NT2/D1 (cell line): ENCODE data around the gene PLD4.

Source experiments
- DNase-seq: peaks from one replicate; pipeline ENCODE4 v3.0.0-alpha.2; 2011; ENCODE audit warnings: low read depth, low spot score
- H3K27me3 ChIP-seq: 2 replicates; pipeline ENCODE4 v1.6.0; 2011; ENCODE audit warnings: mild to moderate bottlenecking; ENCODE audit not compliant: insufficient read length, insufficient read depth
- H3K36me3 ChIP-seq: 2 replicates; pipeline ENCODE4 v1.6.1; 2011; ENCODE audit warnings: mild to moderate bottlenecking, low read length, mixed read lengths; ENCODE audit not compliant: insufficient read depth, insufficient read length
- H3K4me1 ChIP-seq: 2 replicates; pipeline ENCODE4 v1.5.1; 2011; ENCODE audit not compliant: insufficient read depth, insufficient read length
- H3K4me3 ChIP-seq: 2 replicates; pipeline ENCODE4 v1.5.1; 2011; ENCODE audit warnings: low read depth; ENCODE audit not compliant: insufficient read length
- H3K9ac ChIP-seq: 2 replicates; pipeline ENCODE4 v1.6.0; 2011; ENCODE audit warnings: low read depth; ENCODE audit not compliant: insufficient read length
- H3K9me3 ChIP-seq: 2 replicates; pipeline ENCODE4 v1.5.1; 2011; ENCODE audit warnings: mild to moderate bottlenecking, low read length; ENCODE audit not compliant: insufficient read depth
- SUZ12 ChIP-seq: IDR thresholded peaks from 2 replicates; pipeline ENCODE4 v1.6.1; 2011; ENCODE audit not compliant: insufficient read length, insufficient read depth; ENCODE audit errors: extremely low read depth
- YY1 ChIP-seq: IDR thresholded peaks from 2 replicates; pipeline ENCODE4 v1.6.1; 2011; ENCODE audit not compliant: insufficient read length, insufficient read depth
- ZNF274 ChIP-seq: IDR thresholded peaks from 2 replicates; pipeline ENCODE4 v1.6.1; 2011; ENCODE audit warnings: mild to moderate bottlenecking, low read depth, low read length

The PLD4 gene

DNA sequence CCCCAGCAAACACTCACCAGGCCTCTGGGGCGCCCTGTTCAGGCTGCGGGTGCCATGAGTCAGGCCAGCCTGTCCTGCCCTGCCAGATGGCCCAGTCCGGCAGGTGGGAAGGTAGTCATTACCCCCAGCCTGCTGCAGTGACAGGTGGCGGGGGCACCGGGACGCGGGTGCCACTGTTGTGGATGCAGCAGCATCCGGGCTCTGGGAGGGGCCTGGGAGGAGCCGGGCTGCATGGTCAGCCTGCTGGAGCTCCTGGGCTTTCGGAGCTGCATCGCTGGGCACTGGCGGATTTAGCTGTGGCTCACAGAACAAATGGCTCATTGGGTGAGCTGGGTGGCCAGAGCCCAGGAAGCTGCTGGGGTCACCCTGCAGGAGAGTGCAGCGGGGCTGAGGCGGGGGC is 46.1 kb upstream of the PLD4 start:
- peaks cover 18% of the 10 kb centered on the region for H3K4me1 ChIP-seq
- TF ChIP-seq ZNF274 (no peak), SUZ12 (no peak), YY1 (no peak)
- no peaks in the 10 kb centered on the region for H3K9me3 ChIP-seq
- DNase-seq, result no peak
- H3K36me3 ChIP-seq, result peaks cover 19% of the 10 kb centered on the region
- H3K4me3 ChIP-seq, result no peak overlapping the region
- H3K27me3 ChIP-seq, result no peaks in the 10 kb centered on the region
- no peak overlapping the region for H3K9ac ChIP-seq

DNA sequence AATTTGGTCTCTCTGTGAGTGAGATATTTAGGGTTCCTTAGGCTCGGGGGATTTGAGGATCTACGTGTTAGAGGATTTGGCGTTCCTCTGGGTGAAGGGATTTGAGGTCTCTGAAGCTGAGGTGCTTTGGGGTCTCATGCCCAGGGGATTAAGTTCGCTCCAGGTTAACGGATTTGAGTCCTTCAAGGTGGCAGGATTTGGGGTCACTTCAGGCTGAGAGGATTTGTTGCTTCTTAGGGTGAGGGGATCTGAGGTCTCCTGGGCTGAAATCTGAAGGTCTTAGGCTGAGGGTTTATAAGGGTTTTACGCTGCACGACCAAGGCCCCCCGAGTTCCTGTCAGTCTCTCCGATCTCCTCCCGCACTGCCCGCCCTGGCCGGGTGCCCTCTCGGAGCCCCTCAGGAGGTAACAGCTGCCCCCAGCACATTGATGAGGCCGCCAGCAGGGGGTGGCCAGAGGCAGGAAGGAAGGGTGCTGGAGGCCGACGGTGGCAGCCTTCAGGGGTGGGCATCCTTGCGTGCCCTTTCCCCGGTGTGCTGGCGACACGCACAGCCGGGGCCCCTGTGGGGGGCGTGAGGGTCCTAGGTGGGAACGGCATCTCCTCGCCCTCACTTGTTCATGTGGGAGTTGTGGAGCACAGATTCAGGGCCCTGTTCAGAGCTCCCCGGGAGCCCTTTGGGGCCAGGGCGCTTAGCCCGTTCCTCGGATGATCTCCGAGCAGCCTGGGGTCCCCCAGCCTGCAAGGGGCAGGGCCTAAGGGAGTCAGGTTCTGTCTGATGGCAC is 45.3 kb upstream of the PLD4 start:
- Histone ChIP-seq H3K27me3 (no peaks in the 10 kb centered on the region), H3K9ac (no peak overlapping the region), H3K9me3 (no peaks in the 10 kb centered on the region), H3K36me3 (peaks cover 19% of the 10 kb centered on the region), H3K4me3 (no peak overlapping the region), H3K4me1 (peaks cover 16% of the 10 kb centered on the region)
- no peak for DNase-seq
- no peak for TF ChIP-seq ZNF274

DNA sequence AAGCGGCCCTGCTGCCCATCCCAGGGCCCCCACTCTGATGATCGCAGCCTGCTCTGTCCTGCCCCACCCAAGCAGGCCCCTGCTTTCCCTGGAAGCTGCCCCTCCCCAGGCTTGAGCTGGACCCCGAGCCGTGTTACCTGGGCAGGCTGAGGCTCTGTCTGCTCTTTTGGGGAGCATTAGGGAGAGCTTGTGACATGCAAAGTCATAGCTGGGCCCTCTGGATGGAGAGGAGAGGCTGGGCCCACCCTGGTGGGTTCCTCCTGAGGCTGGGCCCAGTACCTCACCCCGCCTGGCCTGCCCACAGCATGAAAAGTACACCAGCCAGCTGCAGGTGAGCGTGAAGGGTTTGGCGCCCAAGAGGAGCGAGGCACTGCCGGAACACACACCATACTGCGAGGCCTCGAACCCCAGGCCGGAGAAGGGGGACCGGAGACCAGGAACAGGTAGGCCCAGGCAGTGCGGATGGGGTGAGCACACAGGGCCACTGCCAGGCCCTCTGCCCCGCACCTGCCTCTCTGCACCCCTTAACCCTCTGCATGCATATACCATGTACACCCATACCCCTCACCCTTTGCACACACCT is 44.6 kb upstream of the PLD4 start:
- Histone ChIP-seq H3K27me3 (no peaks in the 10 kb centered on the region), H3K36me3 (peaks cover 20% of the 10 kb centered on the region), H3K4me1 (peaks cover 12% of the 10 kb centered on the region), H3K9ac (no peak overlapping the region), H3K4me3 (no peak overlapping the region), H3K9me3 (no peaks in the 10 kb centered on the region)
- TF ChIP-seq ZNF274 (no peak), YY1 (no peak), SUZ12 (no peak)
- no peak for DNase-seq

DNA sequence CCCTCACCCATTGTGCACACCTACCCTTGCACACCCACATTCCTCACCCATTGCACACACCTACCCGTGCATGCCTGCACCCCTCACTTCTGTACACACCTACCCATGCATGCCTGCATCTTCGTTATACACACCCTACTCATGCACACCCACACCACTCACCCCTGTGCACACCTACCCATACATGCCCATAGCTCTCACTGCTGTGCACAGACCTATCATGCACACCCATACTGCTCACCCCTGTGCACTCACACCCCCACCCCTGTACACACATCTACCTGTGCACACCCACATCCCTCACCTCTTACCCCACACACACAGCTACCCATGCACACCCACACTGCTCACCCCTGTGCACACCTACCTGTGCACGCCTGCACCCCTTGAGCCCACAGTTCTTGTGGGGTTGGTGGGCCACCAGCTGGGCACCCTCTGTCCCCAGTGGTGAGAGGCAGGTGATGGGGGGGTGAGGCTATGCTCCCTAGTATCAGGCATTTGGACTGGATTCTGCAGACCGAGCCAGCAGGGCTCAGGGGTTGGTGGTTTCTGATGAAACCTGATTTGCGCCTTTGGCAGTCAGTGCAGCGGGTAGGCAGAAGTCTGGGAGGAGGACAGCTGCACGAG is 44.0 kb upstream of the PLD4 start:
- peaks cover 12% of the 10 kb centered on the region for H3K4me1 ChIP-seq
- no peak overlapping the region for H3K9ac ChIP-seq
- H3K9me3 ChIP-seq, result no peaks in the 10 kb centered on the region
- H3K4me3 ChIP-seq, result no peak overlapping the region
- no peak for TF ChIP-seq YY1
- TF ChIP-seq SUZ12, result no peak
- no peak for TF ChIP-seq ZNF274
- no peaks in the 10 kb centered on the region for H3K27me3 ChIP-seq
- no peak for DNase-seq
- peaks cover 26% of the 10 kb centered on the region for H3K36me3 ChIP-seq

DNA sequence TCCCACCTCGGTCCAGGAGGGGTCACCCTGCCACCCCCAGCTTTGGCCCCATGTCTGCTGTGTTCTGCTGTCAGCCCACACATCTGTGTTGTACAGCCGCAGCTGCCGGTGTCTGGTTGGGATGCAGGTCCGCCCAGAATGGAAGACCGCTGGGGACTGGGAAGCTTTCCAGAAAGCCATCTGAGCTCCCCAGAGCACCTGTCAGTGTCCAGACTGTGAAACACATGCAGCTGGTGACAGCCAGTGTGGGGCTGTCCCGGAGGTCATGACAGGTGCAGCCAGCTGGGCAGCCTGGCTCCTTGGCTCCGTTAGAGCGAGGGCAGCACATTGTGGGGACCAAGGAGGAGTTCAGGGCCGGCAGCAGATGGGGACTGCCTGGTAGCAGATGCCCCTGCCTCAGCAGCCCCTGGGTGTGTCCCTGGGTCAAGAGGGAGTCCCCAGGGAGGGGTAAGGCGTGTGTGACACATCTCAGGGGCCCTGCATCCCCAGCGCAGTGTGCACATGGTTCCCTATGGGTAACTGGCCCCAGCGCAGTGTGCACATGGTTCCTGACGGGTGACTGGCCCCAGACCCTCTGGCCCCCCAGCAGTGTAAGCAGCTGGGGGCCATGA is 43.2 kb upstream of the PLD4 start:
- Histone ChIP-seq H3K9me3 (no peaks in the 10 kb centered on the region), H3K4me1 (peaks cover 8% of the 10 kb centered on the region), H3K27me3 (no peaks in the 10 kb centered on the region), H3K36me3 (peaks cover 33% of the 10 kb centered on the region), H3K9ac (no peak overlapping the region), H3K4me3 (no peak overlapping the region)
- TF ChIP-seq SUZ12 (no peak), ZNF274 (no peak), YY1 (no peak)
- DNase-seq, result no peak

DNA sequence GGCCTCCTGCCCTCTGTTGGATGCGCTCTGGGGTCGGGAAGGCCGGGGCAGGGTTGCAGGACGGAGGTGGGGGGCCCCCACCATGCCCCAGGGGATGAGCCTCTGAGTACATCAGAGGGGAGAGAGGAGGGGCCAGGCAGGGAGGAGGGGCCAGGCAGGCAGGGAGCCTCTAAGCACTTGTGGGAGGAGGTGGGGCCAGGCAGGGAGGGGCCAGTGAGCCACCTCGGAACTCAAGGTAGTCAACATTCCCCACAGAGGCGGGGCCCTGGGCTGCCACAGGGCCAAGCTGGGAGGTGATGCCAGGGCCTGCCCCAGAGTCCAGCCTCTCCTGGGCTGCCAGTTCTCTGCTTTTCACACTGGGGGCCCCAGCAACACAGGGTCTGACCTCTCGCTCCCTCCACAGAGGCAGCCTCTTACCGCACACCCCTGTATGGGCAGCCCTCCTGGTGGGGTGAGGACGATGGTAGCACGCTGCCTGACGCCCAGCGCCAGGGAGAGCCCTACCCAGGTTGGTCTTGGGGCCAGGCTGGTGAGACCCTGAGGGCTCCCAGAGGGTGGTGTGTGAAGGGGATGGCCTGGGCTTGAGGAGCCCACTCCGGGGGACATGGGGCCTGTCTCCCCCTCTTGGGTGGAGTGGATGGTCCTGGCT is 42.2 kb upstream of the PLD4 start:
- TF ChIP-seq SUZ12, result no peak
- TF ChIP-seq ZNF274, result no peak
- TF ChIP-seq YY1, result no peak
- Histone ChIP-seq H3K4me3 (no peak overlapping the region), H3K27me3 (no peaks in the 10 kb centered on the region), H3K36me3 (peaks cover 43% of the 10 kb centered on the region), H3K4me1 (peaks cover 5% of the 10 kb centered on the region), H3K9ac (no peak overlapping the region), H3K9me3 (no peaks in the 10 kb centered on the region)
- no peak for DNase-seq
